Activated CD4-positive, alpha-beta T cell treated with anti-CD3 and anti-CD28 coated beads, Interleukin-2, amount 10 ng/mL, durations not matched to agents 7 days and 5 days (primary cell): ENCODE measurements around the gene CERS6. TPM values are rescaled to one million over a fixed set of nuclear protein-coding genes. Genes with fewer than 3 reads are reported as not detected.

ENCODE experiments used
- CTCF ChIA-PET: fragments of 350-600 bp; sonication (Branson Sonifier 250); formaldehyde crosslinking; loops from one replicate; lab custom pipeline; 2021; ENCODE audit warnings: antibody characterized with exemption; lab: Charles Lee
- POLR2A ChIA-PET: fragments of 350-600 bp; sonication (Branson Sonifier 250); formaldehyde crosslinking; loops from one replicate; lab custom pipeline; 2021; ENCODE audit warnings: antibody characterized with exemption; lab: Charles Lee
- DNase-seq: peaks from one replicate; pipeline ENCODE4 v3.0.0-alpha.2; 2020
- H3K27ac Mint-ChIP-seq: one replicate; pipeline ENCODE4 v1.8.0; 2021; ENCODE audit warnings: mild to moderate bottlenecking, moderate library complexity, mixed read lengths
- H3K27me3 Mint-ChIP-seq: one replicate; pipeline ENCODE4 v1.8.0; 2021; ENCODE audit warnings: mixed read lengths
- H3K36me3 Mint-ChIP-seq: one replicate; pipeline ENCODE4 v1.8.0; 2021; ENCODE audit warnings: low read depth, mixed read lengths
- H3K4me1 Mint-ChIP-seq: one replicate; pipeline ENCODE4 v1.8.0; 2021; ENCODE audit warnings: mixed read lengths
- H3K4me3 Mint-ChIP-seq: one replicate; pipeline ENCODE4 v1.8.0; 2021; ENCODE audit warnings: mild to moderate bottlenecking, moderate library complexity, mixed read lengths
- H3K9me3 Mint-ChIP-seq: one replicate; pipeline ENCODE4 v1.8.0; 2021; ENCODE audit warnings: mixed read lengths
- total RNA-seq, 2 experiments: library from RNA; stranded (reverse); gene quantifications; one replicate each; pipeline ENCODE4 v1.2.3, GENCODE V29; 2021

Gene CERS6
- total RNA-seq, 2 experiments from 2014 or later = 12.1 to 14.9 TPM

DNA sequence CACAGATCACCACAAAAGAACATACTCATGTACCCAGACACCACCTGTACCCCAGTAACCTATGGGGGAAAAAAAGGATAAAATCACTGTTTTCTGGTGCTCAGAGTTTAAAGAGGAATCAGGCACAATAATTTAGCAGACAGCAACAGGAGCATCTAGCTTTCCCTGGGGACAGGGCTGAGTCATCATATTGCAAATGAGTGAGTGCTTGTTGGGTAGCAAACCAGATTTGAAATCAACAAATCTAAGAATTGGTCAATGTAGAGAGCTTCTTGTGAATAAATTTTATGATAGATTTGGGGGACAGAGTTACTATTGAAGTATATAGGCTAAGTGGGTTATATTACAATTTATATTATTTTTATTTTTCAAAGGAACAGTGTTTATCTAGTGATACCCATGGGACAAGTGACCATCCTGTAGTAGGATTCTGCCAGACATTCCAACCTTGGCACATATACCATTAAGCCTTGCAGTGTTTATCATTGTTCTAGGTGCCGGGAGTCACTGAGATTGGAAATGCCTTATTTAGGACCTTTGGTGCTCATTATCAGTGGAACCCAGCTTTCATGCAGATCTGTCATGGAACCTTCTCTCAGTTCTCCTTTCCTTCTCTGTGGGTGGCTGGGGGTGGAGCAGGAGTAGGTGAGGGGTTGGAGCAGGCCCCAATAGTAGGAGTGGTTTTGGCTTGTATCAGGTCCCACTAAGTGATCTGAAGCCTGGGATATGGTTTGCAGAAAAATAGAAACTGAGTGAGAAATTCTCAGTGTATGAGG lies 117.2 kb downstream of the CERS6 start:
- no peak overlapping the region for H3K4me3 Mint-ChIP-seq
- no peaks in the 10 kb centered on the region for H3K4me1 Mint-ChIP-seq
- no peak for DNase-seq
- no peaks in the 10 kb centered on the region for H3K9me3 Mint-ChIP-seq
- H3K27me3 Mint-ChIP-seq = no peaks in the 10 kb centered on the region
- ChIA-PET CTCF (no interaction called here), POLR2A (no interaction called here)
- peaks cover 18% of the 10 kb centered on the region for H3K36me3 Mint-ChIP-seq
- no peak overlapping the region for H3K27ac Mint-ChIP-seq

DNA sequence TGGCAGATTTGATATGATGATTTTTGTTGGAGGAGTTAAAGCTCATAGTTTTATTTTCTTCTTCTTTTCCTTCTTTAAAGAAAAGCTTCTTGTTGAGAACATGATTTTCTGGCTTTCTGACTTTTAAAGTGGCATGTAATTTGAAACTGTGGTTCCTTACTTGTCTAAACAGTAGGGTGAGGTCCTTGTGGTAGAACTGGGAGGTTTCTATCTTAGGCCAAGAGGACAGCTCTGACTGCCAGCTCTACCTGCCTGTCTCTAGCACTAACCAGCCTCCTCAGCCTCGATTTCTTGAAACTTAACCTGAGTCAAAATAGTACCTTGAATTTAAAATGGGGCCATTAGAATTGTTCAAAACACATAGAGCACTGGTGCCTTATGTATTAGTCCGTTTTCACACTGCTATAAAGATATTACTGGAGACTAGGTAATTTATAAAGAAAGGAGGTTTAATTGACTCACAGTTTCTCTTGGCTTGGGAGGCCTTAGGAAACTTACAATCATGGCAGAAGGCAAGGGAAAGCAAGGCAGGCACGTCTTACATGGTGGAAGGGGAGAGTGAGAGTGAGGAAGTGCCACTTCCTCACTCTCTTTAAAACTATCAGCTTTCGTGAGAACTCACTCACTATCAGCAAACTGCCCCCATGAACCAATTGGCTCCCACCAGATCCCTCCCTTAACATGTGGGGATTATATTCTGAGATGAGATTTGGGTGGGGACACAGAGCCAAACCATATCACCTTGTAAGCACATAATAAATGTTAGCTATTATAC lies 119.0 kb downstream of the CERS6 start:
- POLR2A ChIA-PET = no interaction called here
- H3K27ac Mint-ChIP-seq = no peak overlapping the region
- no peak for DNase-seq

DNA sequence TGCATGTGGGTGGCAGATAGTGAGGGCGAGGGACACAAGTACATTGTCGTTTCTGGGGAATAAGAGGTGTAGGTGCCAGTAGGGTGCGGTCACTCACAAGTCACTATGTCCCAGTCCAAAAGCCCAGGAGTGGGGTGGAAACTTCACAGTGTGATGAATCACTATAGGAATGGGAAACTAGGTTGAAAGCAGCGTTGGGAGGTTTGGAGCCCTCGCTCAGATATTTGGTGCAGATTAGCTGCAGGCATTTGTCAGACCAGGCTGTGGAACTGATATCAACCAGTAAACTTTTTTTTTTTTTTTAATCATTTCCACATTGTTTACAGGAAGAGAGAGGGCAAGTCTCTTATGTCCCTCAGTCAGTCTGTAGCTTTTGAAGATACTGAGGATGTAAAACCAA lies 121.8 kb downstream of the CERS6 start:
- H3K4me3 Mint-ChIP-seq = no peak overlapping the region
- H3K27me3 Mint-ChIP-seq = no peaks in the 10 kb centered on the region
- H3K4me1 Mint-ChIP-seq = peaks cover 18% of the 10 kb centered on the region
- CTCF ChIA-PET = interaction anchor here (0.7 kb wide), 1 partner anchor 427 kb away, joined by 3 read pairs; no protein-coding TSS in a partner anchor
- no peak for DNase-seq
- H3K27ac Mint-ChIP-seq = no peak overlapping the region
- peaks cover 15% of the 10 kb centered on the region for H3K36me3 Mint-ChIP-seq
- no peaks in the 10 kb centered on the region for H3K9me3 Mint-ChIP-seq
- POLR2A ChIA-PET = no interaction called here

More for the DNA sequence above, 119.0 kb downstream of the CERS6 start:
- H3K4me3 Mint-ChIP-seq = no peak overlapping the region
- H3K36me3 Mint-ChIP-seq = peaks cover 11% of the 10 kb centered on the region
- CTCF ChIA-PET = interaction anchor here (1.3 kb wide), 1 partner anchor 36 kb away, joined by 3 read pairs; no protein-coding TSS in a partner anchor
- no peaks in the 10 kb centered on the region for H3K27me3 Mint-ChIP-seq
- no peaks in the 10 kb centered on the region for H3K4me1 Mint-ChIP-seq
- no peaks in the 10 kb centered on the region for H3K9me3 Mint-ChIP-seq

DNA sequence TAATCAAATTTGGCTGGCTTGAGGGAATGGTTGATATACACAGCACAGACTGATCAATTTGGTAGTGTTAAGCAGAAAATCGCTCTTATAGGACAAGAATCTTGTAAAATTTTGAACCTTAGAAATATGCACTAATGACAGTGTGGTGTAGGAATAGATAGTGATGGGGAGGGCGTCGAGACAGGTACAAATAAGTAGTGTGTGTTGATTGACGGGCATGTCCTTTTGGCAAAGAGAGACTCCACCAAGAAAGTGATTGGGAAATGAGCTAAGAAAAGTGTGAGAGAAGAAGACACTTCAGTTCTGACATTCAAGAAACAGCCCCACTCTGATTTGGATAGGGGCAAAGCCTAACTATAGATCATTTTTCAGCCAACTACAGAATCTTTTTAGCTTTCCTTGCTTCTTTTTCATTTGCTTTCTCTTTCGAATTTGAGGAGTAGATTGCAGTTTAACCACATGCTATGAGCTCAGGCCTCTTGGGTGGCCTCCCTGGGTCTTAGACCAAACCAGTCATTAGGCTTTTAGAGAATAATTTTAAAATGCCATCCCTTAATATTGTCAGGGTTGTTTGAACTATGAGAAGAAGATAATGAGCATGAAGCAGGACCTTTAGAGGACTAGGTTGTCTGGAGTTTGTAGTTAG lies 127.1 kb downstream of the CERS6 start:
- DNase-seq = no peak
- peak overlapping the region; percentile 60 for H3K27ac Mint-ChIP-seq

DNA sequence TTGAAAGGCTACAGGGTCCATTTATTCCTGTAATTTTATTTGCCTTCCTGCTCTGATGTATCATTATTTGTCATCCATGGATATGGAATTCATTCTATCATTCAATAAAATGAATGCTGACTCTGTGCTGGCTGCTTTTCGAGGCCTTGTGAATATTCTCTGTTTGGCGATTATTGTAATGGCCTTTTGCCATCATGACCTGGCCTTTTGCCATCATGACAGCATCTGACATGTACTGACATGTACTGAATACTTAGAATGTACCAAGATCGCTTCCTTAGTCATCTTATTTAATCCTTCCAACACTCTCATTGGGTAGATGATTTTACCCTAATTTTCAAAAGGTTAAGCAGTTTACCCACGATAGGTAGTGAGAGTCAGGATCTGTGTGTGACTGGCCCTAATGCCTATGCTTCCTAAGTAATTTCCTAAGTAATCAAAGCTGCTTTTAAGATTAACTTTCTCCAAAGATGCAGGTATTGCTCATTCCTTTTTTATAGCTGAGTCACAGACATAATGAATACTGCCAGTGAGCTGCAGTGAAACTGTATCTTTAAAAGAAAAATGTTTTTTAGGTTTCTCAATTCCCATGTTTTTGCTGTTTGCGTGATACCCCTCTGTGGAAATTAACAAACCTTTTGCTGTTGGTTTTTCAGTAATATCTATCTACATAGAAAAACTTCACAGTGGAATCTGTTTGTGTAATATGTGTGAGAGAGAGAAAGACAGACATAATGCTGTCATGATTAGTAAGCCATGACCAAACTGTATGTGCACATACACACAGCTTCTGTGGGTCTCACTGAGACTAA lies 127.8 kb downstream of the CERS6 start:
- H3K27me3 Mint-ChIP-seq = no peaks in the 10 kb centered on the region
- peaks cover 29% of the 10 kb centered on the region for H3K4me1 Mint-ChIP-seq
- CTCF ChIA-PET = interaction anchor here (0.7 kb wide), 1 partner anchor 11 kb away, joined by 3 read pairs; no protein-coding TSS in a partner anchor
- H3K27ac Mint-ChIP-seq = no peak overlapping the region
- POLR2A ChIA-PET = no interaction called here
- DNase-seq = no peak
- H3K36me3 Mint-ChIP-seq = peaks cover 21% of the 10 kb centered on the region
- H3K9me3 Mint-ChIP-seq = peaks cover 9% of the 10 kb centered on the region
- H3K4me3 Mint-ChIP-seq = no peak overlapping the region

More for the DNA sequence above, 127.1 kb downstream of the CERS6 start:
- no peak overlapping the region for H3K4me3 Mint-ChIP-seq
- peaks cover 29% of the 10 kb centered on the region for H3K4me1 Mint-ChIP-seq
- H3K27me3 Mint-ChIP-seq = no peaks in the 10 kb centered on the region
- ChIA-PET CTCF (interaction anchor here (0.7 to 1.7 kb wide), 2 partner anchors 12 to 26 kb away, joined by 3 to 4 read pairs; no protein-coding TSS in a partner anchor), POLR2A (no interaction called here)
- H3K36me3 Mint-ChIP-seq = peaks cover 21% of the 10 kb centered on the region
- H3K9me3 Mint-ChIP-seq = peaks cover 7% of the 10 kb centered on the region

DNA sequence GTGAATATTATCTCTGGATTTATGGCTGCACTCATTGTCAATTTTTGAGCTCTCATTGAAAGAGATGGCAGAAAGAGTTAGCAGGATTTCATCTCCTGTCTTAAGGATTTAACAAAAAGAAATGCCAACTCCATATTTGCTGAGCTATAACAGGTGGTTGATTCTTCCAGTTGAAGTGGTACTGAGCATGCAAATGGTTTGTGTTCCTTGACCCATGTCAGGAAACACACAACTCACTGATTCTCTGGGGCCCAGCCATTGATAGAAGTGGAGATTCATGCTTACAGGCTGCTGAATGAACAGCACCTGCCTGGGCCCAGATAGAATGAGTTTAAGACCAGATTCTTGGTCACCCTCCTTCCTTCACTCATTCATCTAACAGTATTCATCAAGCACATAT lies 128.8 kb downstream of the CERS6 start:
- Mint-ChIP-seq H3K9me3 (peaks cover 9% of the 10 kb centered on the region), H3K4me3 (no peak overlapping the region), H3K36me3 (peaks cover 21% of the 10 kb centered on the region), H3K4me1 (peaks cover 29% of the 10 kb centered on the region), H3K27me3 (no peaks in the 10 kb centered on the region), H3K27ac (no peak overlapping the region)
- POLR2A ChIA-PET = no interaction called here
- DNase-seq = no peak
- CTCF ChIA-PET = interaction anchor here (0.6 kb wide), 1 partner anchor 151 kb away, joined by 3 read pairs; no protein-coding TSS in a partner anchor

DNA sequence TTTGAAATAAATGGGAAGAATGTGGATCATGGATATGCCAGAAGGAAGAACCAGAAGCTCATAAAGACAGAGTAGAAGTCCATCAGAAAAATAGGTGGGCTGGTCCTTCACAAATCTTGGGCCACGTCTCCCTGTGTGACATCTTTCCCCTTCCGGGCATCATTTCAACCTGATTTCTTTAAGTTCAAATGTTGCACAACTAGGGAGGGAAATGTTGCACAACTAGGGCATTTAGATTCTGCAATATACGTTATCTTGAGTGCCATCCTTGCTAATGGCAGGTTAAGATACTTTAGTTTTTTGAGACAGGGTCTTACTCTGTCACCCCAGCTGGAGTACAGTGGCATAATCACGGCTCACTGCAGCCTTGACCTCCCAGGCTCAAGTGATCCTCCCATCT lies 129.6 kb downstream of the CERS6 start:
- peaks cover 20% of the 10 kb centered on the region for H3K36me3 Mint-ChIP-seq
- peaks cover 9% of the 10 kb centered on the region for H3K9me3 Mint-ChIP-seq
- H3K4me1 Mint-ChIP-seq = peaks cover 29% of the 10 kb centered on the region
- no peak overlapping the region for H3K27ac Mint-ChIP-seq
- H3K27me3 Mint-ChIP-seq = no peaks in the 10 kb centered on the region
- CTCF ChIA-PET = interaction anchor here (0.6 to 0.7 kb wide), 2 partner anchors 12 to 150 kb away, joined by 3 read pairs; no protein-coding TSS in a partner anchor
- POLR2A ChIA-PET = no interaction called here
- no peak for DNase-seq
- H3K4me3 Mint-ChIP-seq = no peak overlapping the region

DNA sequence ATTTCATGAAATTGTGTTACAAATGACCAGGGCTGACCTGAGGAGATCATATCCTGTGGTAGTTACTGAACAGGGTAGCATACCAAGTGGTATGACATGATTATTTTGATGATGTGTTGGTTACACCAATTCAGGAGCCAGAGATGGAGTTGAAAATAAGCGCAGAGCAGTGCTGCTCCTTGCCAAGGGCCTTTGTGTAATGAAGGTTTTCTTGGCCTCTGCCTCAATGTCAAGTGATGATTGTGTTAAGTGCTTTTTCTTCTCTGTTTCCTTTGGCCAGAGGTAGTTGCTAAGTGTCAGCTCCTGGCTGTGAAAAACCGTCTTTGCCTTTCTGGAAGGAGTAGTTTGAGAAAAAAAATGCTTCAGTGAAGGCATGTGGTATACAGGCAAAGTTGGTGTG lies 131.2 kb downstream of the CERS6 start:
- Mint-ChIP-seq H3K27me3 (no peaks in the 10 kb centered on the region), H3K9me3 (peaks cover 9% of the 10 kb centered on the region), H3K27ac (no peak overlapping the region), H3K4me3 (no peak overlapping the region), H3K36me3 (peaks cover 16% of the 10 kb centered on the region), H3K4me1 (peaks cover 14% of the 10 kb centered on the region)
- ChIA-PET POLR2A (no interaction called here), CTCF (interaction anchor here (0.6 kb wide), 1 partner anchor 50 kb away, joined by 3 read pairs; no protein-coding TSS in a partner anchor)
- no peak for DNase-seq

DNA sequence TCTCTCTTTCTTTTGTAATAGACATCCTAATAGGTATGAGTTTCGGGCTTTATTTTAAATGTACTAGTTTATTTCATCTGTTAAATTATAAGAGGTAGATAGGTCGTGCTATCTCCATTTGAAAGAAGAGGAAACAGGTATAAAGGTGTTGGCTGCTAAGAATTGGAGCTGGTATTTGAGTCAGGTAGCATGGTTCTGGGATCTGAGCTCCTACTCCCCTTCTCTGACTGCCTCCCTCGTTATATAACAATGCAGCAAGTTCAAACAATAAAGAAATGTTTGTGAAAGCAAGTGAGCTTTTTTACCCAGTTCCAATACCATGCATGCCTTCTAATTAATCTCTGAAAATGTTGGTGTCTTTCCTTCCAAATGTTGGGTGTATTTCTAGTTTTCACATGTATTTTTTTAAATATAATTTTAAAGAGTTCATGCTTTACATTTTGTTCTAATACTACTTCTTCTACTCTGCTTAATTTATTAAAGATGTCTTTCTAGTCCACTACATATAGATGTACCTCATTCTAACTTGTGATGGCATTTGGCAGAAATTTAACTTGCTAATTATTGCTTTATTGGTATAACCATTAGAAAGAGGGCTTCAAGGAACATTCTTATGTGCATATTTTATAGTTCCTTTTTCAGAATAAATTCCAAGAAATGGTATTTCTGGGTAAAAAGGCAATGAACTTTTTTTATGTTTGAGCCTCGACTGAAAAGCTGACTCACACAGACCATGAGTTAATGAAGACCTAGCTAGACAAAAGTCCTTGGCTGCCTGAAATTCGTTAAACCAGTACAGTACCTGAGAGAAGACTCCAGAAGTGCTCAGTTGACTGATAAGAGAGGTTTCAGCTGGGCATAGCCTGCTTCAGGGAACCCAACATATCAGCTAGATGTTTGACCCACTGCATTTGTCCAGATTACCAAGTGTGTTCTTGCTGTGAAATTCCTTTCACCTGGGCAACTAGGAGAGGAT lies 133.5 kb downstream of the CERS6 start:
- no peak for DNase-seq
- H3K4me3 Mint-ChIP-seq = no peak overlapping the region
- peaks cover under 1% of the 10 kb centered on the region for H3K4me1 Mint-ChIP-seq
- H3K9me3 Mint-ChIP-seq = peaks cover 9% of the 10 kb centered on the region
- ChIA-PET CTCF (no interaction called here), POLR2A (no interaction called here)
- peaks cover 14% of the 10 kb centered on the region for H3K36me3 Mint-ChIP-seq
- H3K27ac Mint-ChIP-seq = no peak overlapping the region
- no peaks in the 10 kb centered on the region for H3K27me3 Mint-ChIP-seq

DNA sequence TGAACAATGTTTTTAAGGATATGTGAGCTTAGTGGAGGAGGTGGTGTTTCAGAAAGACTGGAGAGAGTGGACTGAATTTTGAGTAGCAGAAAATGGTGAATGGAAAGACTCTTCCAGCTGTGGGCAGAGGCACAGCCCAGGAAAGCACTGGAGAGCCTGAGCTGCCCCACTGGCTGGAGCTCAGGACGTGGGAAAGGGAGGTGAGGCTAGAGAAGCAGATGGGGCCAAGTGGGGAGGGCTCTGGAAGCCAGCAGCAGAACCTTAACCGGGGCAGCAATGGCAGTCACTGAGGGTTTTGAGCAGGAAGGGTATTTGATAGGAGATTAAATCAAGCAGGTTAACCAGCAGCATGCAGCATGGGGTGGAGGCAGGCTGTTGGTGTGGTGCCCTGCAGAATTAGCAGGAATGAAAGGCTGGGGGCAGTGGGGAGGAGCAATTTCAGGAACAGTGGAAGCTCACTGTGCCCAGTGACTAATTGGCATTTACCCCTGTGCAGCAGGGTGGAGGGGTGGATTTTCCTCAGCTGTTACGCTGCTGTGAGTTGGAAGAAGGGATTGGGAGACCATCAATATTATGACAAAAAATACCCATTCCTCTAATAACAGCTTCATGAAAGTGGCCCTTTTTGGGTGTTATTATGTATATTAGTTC lies 136.2 kb downstream of the CERS6 start:
- POLR2A ChIA-PET = no interaction called here
- H3K4me3 Mint-ChIP-seq = no peak overlapping the region
- DNase-seq = no peak

DNA sequence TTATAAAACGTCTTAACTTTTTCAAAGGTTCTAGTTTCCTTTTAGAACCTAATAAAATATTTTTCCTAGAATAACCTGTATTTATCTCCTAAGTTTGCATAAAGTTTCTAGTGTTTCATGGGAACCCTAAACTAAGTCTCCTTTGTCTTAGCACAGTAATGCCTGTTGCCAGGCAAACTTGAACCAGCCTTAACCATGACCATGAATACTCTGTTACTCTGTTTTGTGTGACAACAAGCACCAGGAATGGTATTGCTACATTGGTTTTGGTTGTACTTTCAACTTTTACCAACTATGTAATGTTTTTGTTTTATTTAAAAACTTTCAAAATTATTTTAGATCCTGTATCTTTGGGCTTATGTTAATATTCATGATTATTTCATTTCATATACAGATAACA lies 137.6 kb downstream of the CERS6 start:
- DNase-seq = no peak
- peaks cover 13% of the 10 kb centered on the region for H3K4me1 Mint-ChIP-seq
- no peaks in the 10 kb centered on the region for H3K27me3 Mint-ChIP-seq
- H3K4me3 Mint-ChIP-seq = no peak overlapping the region
- CTCF ChIA-PET = no interaction called here
- POLR2A ChIA-PET = no interaction called here
- H3K36me3 Mint-ChIP-seq = no peaks in the 10 kb centered on the region
- H3K27ac Mint-ChIP-seq = no peak overlapping the region
- H3K9me3 Mint-ChIP-seq = no peaks in the 10 kb centered on the region

More for the DNA sequence above, 136.2 kb downstream of the CERS6 start:
- Mint-ChIP-seq H3K9me3 (peaks cover 2% of the 10 kb centered on the region), H3K27ac (no peak overlapping the region), H3K27me3 (no peaks in the 10 kb centered on the region), H3K4me1 (peaks cover 13% of the 10 kb centered on the region), H3K36me3 (peaks cover 1% of the 10 kb centered on the region)
- CTCF ChIA-PET = interaction anchor here (0.6 kb wide), 1 partner anchor 44 kb away, joined by 3 read pairs; no protein-coding TSS in a partner anchor
